Gastrocnemius medialis (tissue), 4 donors: ENCODE data around the gene NUP50.

Source experiments
- POLR2A ChIP-seq, 2 donors: fragments of 450-650 bp; IDR thresholded peaks; one replicate each; pipeline ENCODE4 v1.6.1; 2017; ENCODE audit warnings: antibody characterized with exemption in 2 of 2, mild to moderate bottlenecking in 2 of 2, moderate library complexity in 2 of 2
- TF ChIP-seq, protein P1 (sequence below), 5 experiments: fragments of 450-650 bp in 3 of 5; fragments of 200-600 bp in 2 of 5; sonication (generic) in 2 of 5; IDR thresholded peaks in 4 of 5; conservative IDR thresholded peaks in 1 of 5; 1 replicate in 4 of 5; 2 replicates in 1 of 5; pipeline ENCODE4 v1.5.1; 2016 to 2019; ENCODE audit warnings: antibody characterized with exemption in 5 of 5, mild to moderate bottlenecking in 3 of 5, moderate library complexity in 3 of 5

GRCh38 chr22:45149671-45150070, 14.1 kb upstream of the NUP50 start:
- TF ChIP-seq, protein P1, sequence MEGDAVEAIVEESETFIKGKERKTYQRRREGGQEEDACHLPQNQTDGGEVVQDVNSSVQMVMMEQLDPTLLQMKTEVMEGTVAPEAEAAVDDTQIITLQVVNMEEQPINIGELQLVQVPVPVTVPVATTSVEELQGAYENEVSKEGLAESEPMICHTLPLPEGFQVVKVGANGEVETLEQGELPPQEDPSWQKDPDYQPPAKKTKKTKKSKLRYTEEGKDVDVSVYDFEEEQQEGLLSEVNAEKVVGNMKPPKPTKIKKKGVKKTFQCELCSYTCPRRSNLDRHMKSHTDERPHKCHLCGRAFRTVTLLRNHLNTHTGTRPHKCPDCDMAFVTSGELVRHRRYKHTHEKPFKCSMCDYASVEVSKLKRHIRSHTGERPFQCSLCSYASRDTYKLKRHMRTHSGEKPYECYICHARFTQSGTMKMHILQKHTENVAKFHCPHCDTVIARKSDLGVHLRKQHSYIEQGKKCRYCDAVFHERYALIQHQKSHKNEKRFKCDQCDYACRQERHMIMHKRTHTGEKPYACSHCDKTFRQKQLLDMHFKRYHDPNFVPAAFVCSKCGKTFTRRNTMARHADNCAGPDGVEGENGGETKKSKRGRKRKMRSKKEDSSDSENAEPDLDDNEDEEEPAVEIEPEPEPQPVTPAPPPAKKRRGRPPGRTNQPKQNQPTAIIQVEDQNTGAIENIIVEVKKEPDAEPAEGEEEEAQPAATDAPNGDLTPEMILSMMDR (IDR thresholded peaks at IDR 0.05 in 4 of 5, conservative IDR thresholded peaks at IDR 0.05 in 1 of 5): no peak
- no peak for TF ChIP-seq POLR2A (IDR thresholded peaks at IDR 0.05)
